Nephron (organoid): ENCODE data around the gene LCLAT1.

Experiments
- H3K27ac Mint-ChIP-seq, 3 experiments: 2 replicates each; pipeline ENCODE4 v1.8.0; 2020; ENCODE audit warnings: mixed read lengths in 3 of 3, mild to moderate bottlenecking in 2 of 3, moderate library complexity in 1 of 3
- H3K27me3 Mint-ChIP-seq: 2 replicates; pipeline ENCODE4 v1.8.0; 2021; ENCODE audit warnings: low read depth, mild to moderate bottlenecking, moderate library complexity, mixed read lengths
- H3K36me3 Mint-ChIP-seq: 2 replicates; pipeline ENCODE4 v1.8.0; 2020; ENCODE audit warnings: low read depth, mixed read lengths
- H3K4me1 Mint-ChIP-seq: 2 replicates; pipeline ENCODE4 v1.8.0; 2020; ENCODE audit warnings: mixed read lengths
- H3K4me3 Mint-ChIP-seq, 3 experiments: 2 replicates each; pipeline ENCODE4 v1.8.0; 2020; ENCODE audit warnings: mild to moderate bottlenecking in 3 of 3, mixed read lengths in 3 of 3, moderate library complexity in 2 of 3
- H3K9me3 Mint-ChIP-seq: 2 replicates; pipeline ENCODE4 v1.8.0; 2020; ENCODE audit warnings: mixed read lengths
- TF ChIP-seq, protein P1 (sequence below), 3 experiments: fragments of 200-600 bp; sonication (generic); IDR thresholded peaks; one replicate each; pipeline ENCODE4 v1.5.0; 2021; ENCODE audit warnings: antibody characterized with exemption in 3 of 3; ENCODE audit not compliant: unreplicated experiment in 3 of 3

Gene LCLAT1

GRCh38 chr2:30577151-30577550 is 130.1 kb downstream of the LCLAT1 start:
- TF ChIP-seq, protein P1, sequence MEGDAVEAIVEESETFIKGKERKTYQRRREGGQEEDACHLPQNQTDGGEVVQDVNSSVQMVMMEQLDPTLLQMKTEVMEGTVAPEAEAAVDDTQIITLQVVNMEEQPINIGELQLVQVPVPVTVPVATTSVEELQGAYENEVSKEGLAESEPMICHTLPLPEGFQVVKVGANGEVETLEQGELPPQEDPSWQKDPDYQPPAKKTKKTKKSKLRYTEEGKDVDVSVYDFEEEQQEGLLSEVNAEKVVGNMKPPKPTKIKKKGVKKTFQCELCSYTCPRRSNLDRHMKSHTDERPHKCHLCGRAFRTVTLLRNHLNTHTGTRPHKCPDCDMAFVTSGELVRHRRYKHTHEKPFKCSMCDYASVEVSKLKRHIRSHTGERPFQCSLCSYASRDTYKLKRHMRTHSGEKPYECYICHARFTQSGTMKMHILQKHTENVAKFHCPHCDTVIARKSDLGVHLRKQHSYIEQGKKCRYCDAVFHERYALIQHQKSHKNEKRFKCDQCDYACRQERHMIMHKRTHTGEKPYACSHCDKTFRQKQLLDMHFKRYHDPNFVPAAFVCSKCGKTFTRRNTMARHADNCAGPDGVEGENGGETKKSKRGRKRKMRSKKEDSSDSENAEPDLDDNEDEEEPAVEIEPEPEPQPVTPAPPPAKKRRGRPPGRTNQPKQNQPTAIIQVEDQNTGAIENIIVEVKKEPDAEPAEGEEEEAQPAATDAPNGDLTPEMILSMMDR (IDR thresholded peaks at IDR 0.05; ENCODE audit: unreplicated experiment in 3 of 3) = no peak
- Mint-ChIP-seq H3K4me1 (no peaks in the 10 kb centered on the region), H3K36me3 (peaks cover 12% of the 10 kb centered on the region), H3K9me3 (no peaks in the 10 kb centered on the region), H3K4me3 (peak overlapping the region in 2 of 3 experiments; percentile 59), H3K27ac (peak overlapping the region in 2 of 3 experiments; percentile 61 to 66), H3K27me3 (no peaks in the 10 kb centered on the region)

DNA sequence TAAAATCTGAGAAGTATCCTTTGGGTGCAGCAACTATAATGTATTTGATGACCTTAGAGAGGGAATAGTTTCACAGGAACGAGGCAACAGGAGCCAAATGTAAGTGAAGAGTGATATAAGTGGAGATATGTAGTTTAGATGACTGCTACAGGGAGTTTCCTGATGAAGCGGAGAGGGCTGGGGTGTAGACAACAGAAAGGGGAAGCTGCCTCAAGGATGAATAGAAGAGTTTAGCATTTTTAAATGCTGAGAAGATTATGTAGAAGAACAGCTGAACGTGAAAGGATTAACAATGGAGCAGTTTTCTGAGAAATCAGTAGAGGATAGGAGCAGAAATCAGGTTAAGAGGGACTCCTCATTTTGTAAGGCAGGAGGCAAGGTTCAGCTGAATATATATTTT is 133.3 kb downstream of the LCLAT1 start:
- peaks cover 5% of the 10 kb centered on the region for H3K36me3 Mint-ChIP-seq
- peaks cover 6% of the 10 kb centered on the region for H3K4me1 Mint-ChIP-seq
- no peak overlapping the region for H3K4me3 Mint-ChIP-seq
- no peaks in the 10 kb centered on the region for H3K9me3 Mint-ChIP-seq
- TF ChIP-seq, protein P1 (IDR thresholded peaks at IDR 0.05; ENCODE audit: unreplicated experiment in 3 of 3) = no peak
- H3K27ac Mint-ChIP-seq = no peak overlapping the region
- H3K27me3 Mint-ChIP-seq = no peaks in the 10 kb centered on the region

GRCh38 chr2:30582521-30582920 is 135.5 kb downstream of the LCLAT1 start:
- Mint-ChIP-seq H3K36me3 (peaks cover 16% of the 10 kb centered on the region), H3K9me3 (no peaks in the 10 kb centered on the region), H3K4me1 (peaks cover 6% of the 10 kb centered on the region), H3K27me3 (no peaks in the 10 kb centered on the region), H3K4me3 (no peak overlapping the region), H3K27ac (no peak overlapping the region)
- TF ChIP-seq, protein P1 (IDR thresholded peaks at IDR 0.05; ENCODE audit: unreplicated experiment in 3 of 3) = no peak

DNA sequence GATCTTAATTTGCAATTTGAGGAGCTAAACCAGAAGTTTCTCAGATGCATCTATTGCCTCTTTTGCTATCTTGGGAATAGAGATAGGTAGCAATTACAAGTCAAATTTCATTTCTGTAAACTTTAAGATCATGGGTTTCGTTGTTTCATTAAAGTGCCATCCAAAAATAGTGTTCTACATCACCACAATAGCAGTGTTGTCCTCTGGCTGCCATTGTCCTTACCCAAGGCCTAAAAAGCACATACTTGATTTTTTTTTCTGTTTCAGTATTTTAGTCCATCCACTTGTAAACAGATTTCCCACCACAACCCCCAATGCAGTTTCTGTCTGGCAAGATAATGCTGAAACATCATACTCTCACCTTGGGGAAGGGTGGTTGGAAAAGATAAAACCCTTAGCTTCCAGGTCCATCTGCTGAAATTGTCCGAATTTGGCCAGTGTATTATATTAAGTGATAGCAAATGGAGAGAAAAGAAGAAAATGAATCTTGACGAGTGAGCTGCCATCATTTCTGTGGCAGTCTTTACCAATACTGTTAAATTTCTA is 136.2 kb downstream of the LCLAT1 start:
- Mint-ChIP-seq H3K4me1 (peaks cover 6% of the 10 kb centered on the region), H3K9me3 (no peaks in the 10 kb centered on the region), H3K36me3 (peaks cover 16% of the 10 kb centered on the region), H3K27ac (no peak overlapping the region), H3K4me3 (no peak overlapping the region), H3K27me3 (no peaks in the 10 kb centered on the region)
- TF ChIP-seq, protein P1 (IDR thresholded peaks at IDR 0.05; ENCODE audit: unreplicated experiment in 3 of 3) = no peak

GRCh38 chr2:30584116-30584515 is 137.1 kb downstream of the LCLAT1 start:
- Mint-ChIP-seq H3K9me3 (no peaks in the 10 kb centered on the region), H3K27me3 (no peaks in the 10 kb centered on the region), H3K4me1 (peaks cover 8% of the 10 kb centered on the region), H3K27ac (peak overlapping the region in 2 of 3 experiments; percentile 30 to 41), H3K4me3 (no peak overlapping the region), H3K36me3 (peaks cover 16% of the 10 kb centered on the region)
- TF ChIP-seq, protein P1 (IDR thresholded peaks at IDR 0.05; ENCODE audit: unreplicated experiment in 3 of 3) = no peak

- Mint-ChIP-seq H3K4me3 (no peak overlapping the region), H3K27ac (no peak overlapping the region), H3K36me3 (peaks cover 22% of the 10 kb centered on the region)
Observed at GRCh38 chr2:30588994-30589393, 141.9 kb downstream of the LCLAT1 start.

More at GRCh38 chr2:30588994-30589393, 141.9 kb downstream of the LCLAT1 start:
- no peaks in the 10 kb centered on the region for H3K9me3 Mint-ChIP-seq
- H3K4me1 Mint-ChIP-seq = peaks cover 12% of the 10 kb centered on the region
- TF ChIP-seq, protein P1 (IDR thresholded peaks at IDR 0.05; ENCODE audit: unreplicated experiment in 3 of 3) = no peak
- H3K27me3 Mint-ChIP-seq = no peaks in the 10 kb centered on the region
